HG03354 (cell line): ENCODE data around the gene DGKI.

Source experiments
- ATAC-seq: cut with Tn5 transposase; IDR thresholded peaks from one replicate; pipeline ENCODE4 v1.9.1; 2021; ENCODE audit warnings: mild to moderate bottlenecking; ENCODE audit not compliant: unreplicated experiment, poor library complexity, severe bottlenecking

DGKI gene

GRCh38 chr7:137583172-137583571 is 263.6 kb downstream of the DGKI start:
- ATAC-seq = no peak

DNA sequence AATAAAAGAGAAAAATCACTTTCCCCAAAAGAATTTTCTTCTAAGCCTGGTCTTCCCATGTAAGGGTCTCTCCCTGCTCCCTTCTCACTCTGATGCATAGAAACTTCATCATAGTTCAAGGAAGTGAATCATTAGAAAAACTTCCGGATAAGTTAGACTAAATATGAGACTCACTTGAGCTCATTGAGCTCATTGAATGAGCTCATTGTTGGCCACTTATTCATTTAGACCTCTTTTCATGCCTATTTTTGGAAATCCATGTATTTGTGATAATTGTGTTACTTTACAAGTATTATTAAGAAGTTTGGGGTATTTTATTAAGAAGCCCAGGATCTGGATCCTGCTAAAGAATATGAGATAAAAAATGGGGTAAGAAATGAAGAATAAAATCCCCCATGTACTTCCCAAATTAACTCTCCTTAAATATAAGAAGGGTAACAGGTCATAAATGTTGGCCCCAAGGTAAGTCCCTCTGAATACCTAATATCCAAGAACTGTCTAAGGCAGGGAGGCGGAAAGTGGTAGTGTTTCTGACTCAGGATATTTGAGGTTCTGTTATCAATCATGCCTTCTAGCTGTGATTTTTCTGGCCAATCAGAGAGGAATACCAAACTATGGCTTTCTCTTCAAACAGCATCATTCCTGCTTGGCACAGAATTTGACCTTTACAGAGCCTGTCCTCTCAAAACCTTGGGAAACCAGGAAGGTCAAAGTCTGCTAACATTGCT is 266.7 kb downstream of the DGKI start:
- no peak for ATAC-seq

DNA sequence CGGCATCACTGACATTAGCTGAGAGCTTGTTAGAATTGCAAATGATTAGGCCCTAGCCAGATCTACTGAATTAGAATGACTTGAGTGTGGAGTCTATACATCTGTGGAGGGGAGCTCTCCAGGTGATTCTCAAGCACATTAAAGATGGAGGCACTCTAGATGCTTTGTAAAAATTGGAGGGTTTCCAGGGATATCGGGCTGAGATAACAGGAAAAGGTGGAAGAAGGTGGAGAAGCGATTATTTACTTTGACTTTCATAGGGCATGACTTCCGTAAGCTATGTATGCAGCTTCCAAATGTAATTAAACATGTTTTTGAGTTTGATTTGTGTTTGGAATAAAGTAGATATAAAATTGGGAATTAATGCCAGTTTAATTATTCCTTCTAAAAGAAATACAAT is 268.2 kb downstream of the DGKI start:
- no peak for ATAC-seq

DNA sequence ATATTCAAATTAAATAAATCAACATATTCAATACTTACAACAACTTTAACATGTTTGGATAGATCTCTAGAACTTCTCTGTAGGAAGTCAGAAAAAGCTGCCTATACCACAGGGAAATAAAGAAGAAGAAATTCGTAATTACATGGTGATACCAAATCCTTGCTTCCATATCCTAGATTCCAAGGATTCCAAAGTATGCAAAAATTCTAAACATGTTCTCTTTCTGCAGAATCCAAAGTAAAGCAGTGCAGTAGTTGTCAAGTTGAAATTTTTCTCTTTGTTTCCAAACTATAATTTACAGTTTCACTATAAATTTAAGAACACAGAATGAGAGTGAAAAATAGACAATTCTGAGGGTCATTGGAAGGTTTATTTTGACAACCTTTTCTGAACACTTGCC is 269.6 kb downstream of the DGKI start:
- no peak for ATAC-seq

- no peak for ATAC-seq
Measured at GRCh38 chr7:137576481-137576880, 270.3 kb downstream of the DGKI start.

DNA sequence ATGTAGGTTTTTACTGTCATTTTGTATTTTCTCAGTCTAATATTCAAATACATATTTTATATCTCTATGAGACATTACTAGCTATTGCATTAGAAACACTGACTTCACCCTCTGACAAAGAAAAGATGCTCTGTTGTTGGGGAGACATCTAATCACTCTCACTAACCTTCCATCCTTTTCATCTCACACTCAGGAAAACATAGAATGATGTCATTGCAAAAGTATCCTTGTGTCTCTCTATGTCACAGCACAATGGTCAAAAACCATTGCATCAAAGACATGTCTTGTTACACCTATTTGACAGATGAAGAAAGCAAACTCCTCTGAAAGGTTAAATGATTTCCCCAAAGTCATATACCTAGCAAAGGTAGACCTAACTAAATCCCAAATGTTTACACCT is 272.0 kb downstream of the DGKI start:
- no peak for ATAC-seq

DNA sequence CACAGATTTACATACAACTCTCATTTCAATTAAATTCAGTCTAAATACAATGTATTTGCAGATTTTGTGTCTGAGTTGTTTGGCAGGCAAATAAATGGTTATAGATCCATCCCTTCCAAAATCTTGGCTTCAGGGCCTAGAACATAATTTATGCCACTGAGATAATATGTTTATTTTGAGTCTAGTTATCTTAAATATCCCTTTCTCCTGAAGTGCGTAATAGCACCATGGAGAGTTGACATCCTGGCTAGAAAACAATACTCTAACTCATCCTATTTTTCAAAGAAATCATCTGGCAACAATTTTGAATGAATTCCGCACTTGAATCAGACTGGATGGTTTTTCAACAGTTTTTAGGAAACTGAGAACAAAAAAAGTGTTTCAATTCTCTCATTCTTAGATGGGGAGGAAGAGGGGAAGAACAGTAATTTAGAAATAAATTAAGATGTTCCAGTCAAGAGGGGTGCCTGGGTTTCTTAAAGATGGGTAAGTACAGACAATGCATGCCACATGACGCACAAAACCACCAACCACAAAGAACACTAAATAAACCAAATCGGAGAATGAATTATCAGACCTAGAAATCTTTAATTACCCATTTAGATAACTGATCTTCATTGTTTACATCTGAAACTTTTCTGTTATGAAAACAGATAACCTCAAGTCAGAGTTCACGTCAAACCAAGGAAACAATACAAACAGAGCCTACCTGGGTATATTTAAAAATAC is 274.6 kb downstream of the DGKI start:
- no peak for ATAC-seq

DNA sequence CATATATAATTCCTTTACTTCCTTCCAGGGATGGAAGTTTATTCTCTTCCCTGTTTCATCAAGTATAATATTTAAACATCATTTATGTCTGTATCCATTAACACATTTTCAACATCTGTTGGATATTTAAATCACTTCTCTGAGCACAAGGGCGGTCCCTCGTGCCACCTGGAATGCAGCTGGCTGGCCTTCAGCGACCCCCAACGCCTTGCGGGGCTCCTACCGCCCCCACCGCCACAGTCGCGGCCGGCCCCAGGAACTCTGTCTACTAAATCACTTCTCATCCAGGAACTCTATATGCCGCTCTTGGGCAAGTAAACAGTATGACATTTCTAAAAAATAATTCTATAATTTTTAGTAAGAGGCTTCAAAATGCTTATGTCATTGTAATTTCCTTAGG is 282.1 kb downstream of the DGKI start:
- ATAC-seq = no peak

DNA sequence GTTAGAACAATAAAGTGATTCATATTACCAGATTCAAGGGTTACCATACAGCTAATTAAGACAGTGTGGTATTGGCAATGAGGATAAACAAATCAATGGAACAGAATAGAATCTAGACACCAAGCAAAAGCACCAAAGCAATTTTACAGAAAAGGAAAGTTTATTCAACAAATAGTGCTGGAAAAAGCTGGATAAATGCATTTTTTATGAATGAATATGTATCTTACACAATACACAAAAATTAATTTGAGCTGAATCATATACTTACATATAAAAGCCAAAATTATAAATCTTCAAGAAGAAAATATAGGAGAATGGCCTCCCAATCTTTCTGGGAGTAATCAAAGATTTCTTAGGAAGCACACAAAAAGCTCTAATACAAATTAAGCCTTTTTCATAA is 282.8 kb downstream of the DGKI start:
- ATAC-seq = no peak

DNA sequence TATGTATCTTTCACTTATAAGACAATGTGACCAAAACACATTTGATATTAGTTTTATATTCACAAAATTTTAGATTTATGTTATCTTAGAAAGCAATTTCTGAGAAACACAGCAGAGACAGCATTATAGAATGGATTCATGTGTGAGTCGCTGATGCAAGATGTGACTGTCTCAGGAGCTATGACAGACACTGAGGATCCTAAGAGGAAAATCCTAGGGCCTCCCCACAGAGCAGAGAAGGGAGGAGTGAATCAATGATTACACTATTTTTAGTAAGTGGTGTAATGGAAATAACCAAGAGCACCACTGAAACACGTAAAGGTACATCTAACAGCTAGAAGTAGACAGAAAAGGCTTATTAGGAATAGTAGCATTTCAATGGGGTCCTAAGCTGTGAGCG is 299.3 kb downstream of the DGKI start:
- ATAC-seq = no peak

DNA sequence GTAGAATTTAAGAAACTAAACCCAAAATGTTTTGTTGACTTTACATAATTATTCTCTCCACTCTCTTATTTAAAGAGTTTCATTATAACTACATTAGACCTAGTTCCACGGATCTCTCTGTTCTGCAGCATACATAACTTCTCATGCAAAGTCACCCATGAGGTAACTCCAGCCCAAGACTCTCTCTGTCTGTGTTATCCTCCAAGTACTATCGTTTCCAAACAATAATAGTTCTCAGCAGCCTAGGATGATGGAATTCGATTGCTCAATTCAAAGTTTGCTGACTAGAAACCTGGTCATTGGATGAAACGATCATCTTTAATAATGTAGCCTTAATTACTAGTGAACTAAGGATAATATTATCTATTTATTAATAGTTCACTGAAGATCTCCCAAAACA is 300.1 kb downstream of the DGKI start:
- ATAC-seq = no peak

DNA sequence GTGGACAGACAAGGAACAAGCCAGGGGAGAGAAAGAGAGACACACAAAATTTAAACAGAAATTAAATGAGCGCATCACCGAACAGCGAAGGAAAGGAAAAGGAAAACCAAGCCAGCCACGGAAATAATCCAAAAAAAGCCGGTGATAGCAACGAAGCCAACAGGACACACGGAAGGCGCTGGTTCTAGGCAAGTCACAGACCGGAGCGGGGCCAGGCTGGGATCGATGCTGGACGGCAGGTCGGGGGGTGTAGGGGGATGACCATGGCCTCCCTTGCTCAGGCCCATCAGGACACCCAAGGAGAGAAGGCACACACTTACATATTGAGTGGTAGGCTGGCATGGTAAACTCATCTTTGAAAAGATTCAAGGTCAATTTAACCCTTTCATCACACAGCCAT is 300.8 kb downstream of the DGKI start:
- no peak for ATAC-seq

DNA sequence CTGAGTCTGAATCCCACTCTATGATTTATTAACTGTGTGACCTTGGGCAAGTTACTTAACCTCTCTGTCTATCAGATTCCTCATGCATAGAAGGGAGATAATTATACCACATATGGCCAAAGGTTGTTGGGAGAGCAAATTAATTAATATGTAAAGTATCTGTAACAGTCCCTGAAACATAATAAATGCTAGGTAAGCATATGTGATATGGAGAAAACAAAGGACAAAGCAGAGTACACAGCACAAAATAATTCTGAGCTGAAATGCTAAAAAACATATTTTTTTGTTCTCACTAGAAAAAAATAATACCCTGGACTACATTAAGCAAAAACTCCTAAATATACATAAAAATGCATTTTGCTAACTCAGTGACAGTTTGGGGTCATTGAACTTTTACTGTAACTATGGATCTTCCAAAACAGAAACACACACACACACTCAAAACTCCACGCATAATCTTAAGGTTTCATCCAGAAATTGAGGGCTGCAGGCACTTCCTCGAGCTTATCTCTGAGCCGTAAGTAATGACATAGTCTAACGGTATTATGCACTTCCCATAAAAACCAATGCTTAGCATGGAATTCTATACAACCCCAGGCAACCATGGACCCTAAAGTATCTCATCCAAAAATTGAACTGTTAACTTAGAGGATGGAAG is 301.6 kb downstream of the DGKI start:
- ATAC-seq = no peak

GRCh38 chr7:137544453-137545058 is 302.2 kb downstream of the DGKI start:
- no peak for ATAC-seq

- ATAC-seq = no peak
Measured at GRCh38 chr7:137539111-137539715, 307.6 kb downstream of the DGKI start.

- no peak for ATAC-seq
Measured at GRCh38 chr7:137538361-137538762, 308.4 kb downstream of the DGKI start.

DNA sequence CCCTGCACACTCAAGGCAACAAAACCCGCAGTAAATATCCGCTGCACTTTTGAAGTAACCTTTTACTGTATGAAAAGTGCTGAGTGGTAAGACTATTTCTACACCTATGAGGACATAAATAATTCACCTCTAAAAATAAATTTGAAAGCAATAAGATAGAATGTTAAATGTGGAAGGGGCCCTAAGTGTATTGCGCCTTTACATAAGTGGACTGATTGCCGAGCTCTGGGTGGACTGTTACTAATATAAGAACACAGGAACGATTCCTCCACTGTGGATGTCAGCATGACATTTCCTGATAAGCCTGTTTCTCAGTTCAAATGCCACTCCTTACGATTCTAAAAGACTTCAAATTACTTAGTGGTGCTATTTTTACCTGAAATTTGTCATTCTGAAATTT is 311.2 kb downstream of the DGKI start:
- ATAC-seq = no peak

DNA sequence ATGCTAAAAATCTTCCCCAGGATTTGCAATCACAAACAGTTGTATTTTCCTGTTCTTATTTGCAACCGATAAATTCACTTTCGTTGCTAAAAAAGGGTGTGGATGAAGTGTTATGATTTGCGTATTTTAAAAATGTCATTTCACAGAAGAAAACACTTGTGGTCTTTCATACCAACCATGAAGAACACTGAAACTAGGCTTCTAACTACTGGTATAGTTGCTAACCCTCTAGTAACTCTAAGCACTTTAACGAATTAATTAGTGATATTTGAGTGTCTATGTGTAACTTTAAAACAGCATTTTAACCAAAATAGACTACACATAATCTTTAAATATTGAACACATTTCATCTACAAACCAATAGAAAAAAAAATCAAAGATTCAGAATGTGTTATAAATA is 315.1 kb downstream of the DGKI start:
- no peak for ATAC-seq

DNA sequence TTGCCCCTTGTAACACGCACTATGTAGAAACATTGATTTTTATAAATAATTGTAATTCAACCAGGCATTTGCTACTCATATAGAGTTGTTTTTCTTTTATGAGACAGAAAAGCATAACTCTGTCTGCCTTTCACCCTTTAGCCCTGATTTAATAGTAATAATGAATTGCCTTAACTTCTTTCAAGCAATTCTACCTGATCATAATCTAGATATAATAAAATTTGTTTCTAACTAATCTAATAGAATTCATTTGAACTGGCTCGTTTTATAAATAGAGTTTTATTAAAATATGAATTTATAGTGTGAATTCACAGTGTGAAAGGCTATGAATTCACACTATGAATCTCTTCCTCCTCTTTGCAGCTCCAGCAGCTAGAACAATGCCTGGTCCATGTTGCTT is 319.1 kb downstream of the DGKI start:
- ATAC-seq = no peak

GRCh38 chr7:137523171-137523570 is 323.6 kb downstream of the DGKI start:
- ATAC-seq = no peak
